ENCODE results near the gene CFAP107.

The CFAP107 gene

DNA sequence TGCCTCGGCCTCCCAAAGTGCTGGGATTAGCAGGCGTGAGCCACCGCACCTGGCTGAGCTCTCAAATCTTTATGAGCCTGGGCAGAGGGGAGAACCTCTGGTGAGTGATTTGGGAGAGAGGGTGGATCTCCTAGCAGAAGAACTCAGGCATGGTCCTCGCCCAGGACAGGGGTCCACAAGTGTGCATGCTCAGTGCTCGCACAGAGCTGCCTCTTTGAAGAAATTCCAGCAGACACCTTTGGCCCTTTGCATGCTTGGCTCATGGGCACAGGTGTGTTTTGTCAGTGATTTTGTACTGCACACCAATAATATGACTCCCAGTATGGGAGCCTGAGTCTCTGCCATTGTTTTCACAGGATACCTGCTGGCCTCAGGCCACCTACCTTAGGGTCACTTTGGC lies 15.8 kb downstream of the CFAP107 start:
- no peak for DNase-seq
- H3K9me3 ChIP-seq (ENCODE audit: control insufficient read depth, low read length), result no peaks in the 10 kb centered on the region
- H3K27me3 ChIP-seq (replicated peaks; ENCODE audit: control insufficient read depth, insufficient read depth, low read length, poor library complexity, severe bottlenecking), result no peaks in the 10 kb centered on the region
- no peaks in the 10 kb centered on the region for H3K4me1 ChIP-seq (ENCODE audit: control insufficient read depth, insufficient read depth, low read length, poor library complexity, severe bottlenecking)
- no peak overlapping the region for H3K4me3 ChIP-seq (ENCODE audit: insufficient read depth, low read depth, low read length, poor library complexity, severe bottlenecking)
- no peak overlapping the region for H3K27ac ChIP-seq (ENCODE audit: insufficient read depth, low read length, poor library complexity, severe bottlenecking)
- H3K36me3 ChIP-seq (ENCODE audit: control insufficient read depth, insufficient read depth, low read length), result no peaks in the 10 kb centered on the region

DNA sequence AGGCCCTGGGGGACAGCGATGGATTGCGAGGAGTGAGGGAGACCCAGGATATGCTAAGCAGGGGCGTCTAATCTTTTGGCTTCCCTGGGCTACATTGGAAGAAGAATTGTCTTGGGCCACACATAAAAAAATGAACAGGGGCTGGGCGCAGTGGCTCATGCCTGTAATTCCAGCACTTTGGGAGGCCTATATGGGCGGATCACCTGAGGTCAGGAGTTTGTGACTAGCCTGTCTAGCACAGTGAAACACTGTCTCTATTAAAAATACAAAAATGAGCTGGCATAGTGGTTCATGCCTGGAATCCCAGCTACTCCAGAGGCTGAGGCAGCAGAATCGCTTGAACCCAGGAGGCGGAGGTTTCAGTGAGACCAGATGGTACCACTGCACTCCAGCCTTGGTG lies 16.8 kb downstream of the CFAP107 start:
- no peak for DNase-seq
- Histone ChIP-seq H3K4me3 (ENCODE audit: insufficient read depth, low read depth, low read length, poor library complexity, severe bottlenecking) (no peak overlapping the region), H3K27me3 (replicated peaks; ENCODE audit: control insufficient read depth, insufficient read depth, low read length, poor library complexity, severe bottlenecking) (no peaks in the 10 kb centered on the region)

GRCh38 chr1:12763479-12763878 lies 17.5 kb downstream of the CFAP107 start:
- Histone ChIP-seq H3K9me3 (ENCODE audit: control insufficient read depth, low read length) (no peaks in the 10 kb centered on the region), H3K4me3 (ENCODE audit: insufficient read depth, low read depth, low read length, poor library complexity, severe bottlenecking) (no peak overlapping the region), H3K27ac (ENCODE audit: insufficient read depth, low read length, poor library complexity, severe bottlenecking) (no peak overlapping the region), H3K4me1 (ENCODE audit: control insufficient read depth, insufficient read depth, low read length, poor library complexity, severe bottlenecking) (no peaks in the 10 kb centered on the region), H3K36me3 (ENCODE audit: control insufficient read depth, insufficient read depth, low read length) (no peaks in the 10 kb centered on the region), H3K27me3 (replicated peaks; ENCODE audit: control insufficient read depth, insufficient read depth, low read length, poor library complexity, severe bottlenecking) (no peaks in the 10 kb centered on the region)
- DNase-seq, result no peak

More for the DNA sequence above, 16.8 kb downstream of the CFAP107 start:
- no peaks in the 10 kb centered on the region for H3K36me3 ChIP-seq (ENCODE audit: control insufficient read depth, insufficient read depth, low read length)
- no peak overlapping the region for H3K27ac ChIP-seq (ENCODE audit: insufficient read depth, low read length, poor library complexity, severe bottlenecking)
- no peaks in the 10 kb centered on the region for H3K4me1 ChIP-seq (ENCODE audit: control insufficient read depth, insufficient read depth, low read length, poor library complexity, severe bottlenecking)
- H3K9me3 ChIP-seq (ENCODE audit: control insufficient read depth, low read length), result no peaks in the 10 kb centered on the region

DNA sequence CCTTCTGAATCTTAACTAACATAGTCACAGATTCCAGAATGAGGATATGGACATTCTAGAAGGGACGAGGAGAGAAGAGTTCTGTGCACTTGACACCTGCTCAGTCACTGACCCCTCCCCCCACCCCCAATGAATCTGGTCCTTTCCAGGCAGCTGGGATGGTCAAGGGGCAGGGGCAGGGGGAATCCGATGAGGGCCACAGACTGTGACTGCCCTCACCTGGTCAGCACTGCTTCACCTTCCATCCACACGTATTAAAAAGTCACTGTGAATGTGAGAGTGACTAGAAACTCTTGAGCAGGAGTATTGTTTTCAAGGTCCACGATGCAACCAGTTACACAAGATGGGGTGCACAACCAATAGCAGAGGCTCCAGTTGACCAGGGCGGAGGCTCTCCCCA lies 18.0 kb downstream of the CFAP107 start:
- Histone ChIP-seq H3K27me3 (replicated peaks; ENCODE audit: control insufficient read depth, insufficient read depth, low read length, poor library complexity, severe bottlenecking) (no peaks in the 10 kb centered on the region), H3K9me3 (ENCODE audit: control insufficient read depth, low read length) (no peaks in the 10 kb centered on the region), H3K36me3 (ENCODE audit: control insufficient read depth, insufficient read depth, low read length) (no peaks in the 10 kb centered on the region), H3K4me1 (ENCODE audit: control insufficient read depth, insufficient read depth, low read length, poor library complexity, severe bottlenecking) (no peaks in the 10 kb centered on the region), H3K4me3 (ENCODE audit: insufficient read depth, low read depth, low read length, poor library complexity, severe bottlenecking) (no peak overlapping the region), H3K27ac (ENCODE audit: insufficient read depth, low read length, poor library complexity, severe bottlenecking) (no peak overlapping the region)
- DNase-seq, result no peak

GRCh38 chr1:12769031-12769430 lies 23.0 kb downstream of the CFAP107 start:
- Histone ChIP-seq H3K27me3 (replicated peaks; ENCODE audit: control insufficient read depth, insufficient read depth, low read length, poor library complexity, severe bottlenecking) (no peaks in the 10 kb centered on the region), H3K27ac (ENCODE audit: insufficient read depth, low read length, poor library complexity, severe bottlenecking) (no peak overlapping the region), H3K4me3 (ENCODE audit: insufficient read depth, low read depth, low read length, poor library complexity, severe bottlenecking) (no peak overlapping the region), H3K4me1 (ENCODE audit: control insufficient read depth, insufficient read depth, low read length, poor library complexity, severe bottlenecking) (no peaks in the 10 kb centered on the region), H3K9me3 (ENCODE audit: control insufficient read depth, low read length) (no peaks in the 10 kb centered on the region), H3K36me3 (ENCODE audit: control insufficient read depth, insufficient read depth, low read length) (no peaks in the 10 kb centered on the region)
- DNase-seq, result no peak

DNA sequence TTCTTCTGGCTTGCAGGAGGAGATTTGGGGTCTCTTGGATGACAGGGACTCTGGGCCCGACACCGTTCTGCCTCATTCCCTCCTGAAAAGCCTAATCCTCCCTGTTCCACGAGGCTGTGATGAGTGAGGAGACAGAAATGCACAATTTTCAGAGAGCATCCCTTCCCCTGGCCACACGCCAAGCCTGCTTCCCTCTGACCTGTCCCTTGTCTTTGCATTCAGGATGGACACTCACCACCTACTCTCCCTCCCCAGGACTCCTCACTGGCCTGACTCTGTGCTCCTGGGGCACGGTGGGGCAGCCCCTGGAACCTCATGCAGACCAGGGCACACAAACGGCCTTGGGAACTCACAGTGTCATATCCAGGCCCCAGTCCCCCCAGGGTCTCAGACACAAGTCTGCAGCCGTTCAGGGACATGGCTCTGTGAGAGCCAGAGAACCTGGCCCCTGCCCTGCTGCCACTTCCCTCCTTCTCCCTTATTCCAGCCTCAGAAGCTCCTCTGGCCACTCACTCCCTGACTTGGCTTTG lies 24.0 kb downstream of the CFAP107 start:
- no peaks in the 10 kb centered on the region for H3K4me1 ChIP-seq (ENCODE audit: control insufficient read depth, insufficient read depth, low read length, poor library complexity, severe bottlenecking)
- H3K9me3 ChIP-seq (ENCODE audit: control insufficient read depth, low read length), result no peaks in the 10 kb centered on the region
- H3K27me3 ChIP-seq (replicated peaks; ENCODE audit: control insufficient read depth, insufficient read depth, low read length, poor library complexity, severe bottlenecking), result no peaks in the 10 kb centered on the region

DNA sequence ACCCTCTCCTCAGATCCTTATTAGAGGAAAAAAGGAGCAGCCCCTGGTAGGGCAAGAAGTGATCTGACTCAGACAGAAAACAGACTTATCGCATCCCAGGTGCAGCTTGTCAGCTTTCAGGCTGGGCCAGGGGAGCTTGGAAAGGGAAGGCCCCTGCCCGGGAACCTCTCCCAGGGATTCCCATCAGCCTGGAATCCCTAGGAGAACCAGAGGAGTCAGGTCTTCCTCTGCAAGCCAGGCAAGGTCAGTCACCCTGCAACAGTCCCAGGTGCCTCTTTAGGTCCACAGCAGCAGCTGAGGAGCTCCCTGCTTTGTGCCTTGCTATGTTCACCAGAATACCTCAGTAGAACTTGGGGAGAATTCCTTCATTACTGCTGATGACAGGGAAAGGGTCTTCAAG lies 24.6 kb downstream of the CFAP107 start:
- H3K36me3 ChIP-seq (ENCODE audit: control insufficient read depth, insufficient read depth, low read length), result no peaks in the 10 kb centered on the region
- no peaks in the 10 kb centered on the region for H3K9me3 ChIP-seq (ENCODE audit: control insufficient read depth, low read length)
- no peak overlapping the region for H3K4me3 ChIP-seq (ENCODE audit: insufficient read depth, low read depth, low read length, poor library complexity, severe bottlenecking)
- no peaks in the 10 kb centered on the region for H3K4me1 ChIP-seq (ENCODE audit: control insufficient read depth, insufficient read depth, low read length, poor library complexity, severe bottlenecking)
- no peaks in the 10 kb centered on the region for H3K27me3 ChIP-seq (replicated peaks; ENCODE audit: control insufficient read depth, insufficient read depth, low read length, poor library complexity, severe bottlenecking)
- no peak for DNase-seq
- no peak overlapping the region for H3K27ac ChIP-seq (ENCODE audit: insufficient read depth, low read length, poor library complexity, severe bottlenecking)

More for the DNA sequence above, 24.0 kb downstream of the CFAP107 start:
- Histone ChIP-seq H3K36me3 (ENCODE audit: control insufficient read depth, insufficient read depth, low read length) (no peaks in the 10 kb centered on the region), H3K27ac (ENCODE audit: insufficient read depth, low read length, poor library complexity, severe bottlenecking) (no peak overlapping the region), H3K4me3 (ENCODE audit: insufficient read depth, low read depth, low read length, poor library complexity, severe bottlenecking) (no peak overlapping the region)
- no peak for DNase-seq

DNA sequence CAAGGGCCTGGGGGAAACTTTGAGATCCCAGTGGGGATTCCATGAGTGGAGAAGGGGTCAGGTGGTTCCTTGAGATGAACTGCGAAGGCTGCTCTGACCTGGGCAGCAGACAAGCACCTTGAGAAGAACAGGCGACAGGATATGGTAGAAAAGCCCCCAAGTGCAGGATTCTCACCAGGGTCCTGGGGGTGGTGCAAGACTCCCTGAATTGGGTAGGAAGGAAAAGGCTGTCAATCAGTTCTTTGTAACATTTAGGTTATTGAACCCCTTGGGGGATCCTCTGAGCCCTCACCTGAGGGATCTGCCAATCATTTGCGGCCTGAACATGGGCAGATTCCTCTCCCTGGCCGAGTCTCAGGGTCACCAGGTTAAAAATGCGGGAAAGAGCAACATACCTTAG lies 25.2 kb downstream of the CFAP107 start:
- Histone ChIP-seq H3K4me1 (ENCODE audit: control insufficient read depth, insufficient read depth, low read length, poor library complexity, severe bottlenecking) (no peaks in the 10 kb centered on the region), H3K4me3 (ENCODE audit: insufficient read depth, low read depth, low read length, poor library complexity, severe bottlenecking) (no peak overlapping the region), H3K36me3 (ENCODE audit: control insufficient read depth, insufficient read depth, low read length) (no peaks in the 10 kb centered on the region), H3K9me3 (ENCODE audit: control insufficient read depth, low read length) (no peaks in the 10 kb centered on the region), H3K27me3 (replicated peaks; ENCODE audit: control insufficient read depth, insufficient read depth, low read length, poor library complexity, severe bottlenecking) (no peaks in the 10 kb centered on the region), H3K27ac (ENCODE audit: insufficient read depth, low read length, poor library complexity, severe bottlenecking) (no peak overlapping the region)
- no peak for DNase-seq

DNA sequence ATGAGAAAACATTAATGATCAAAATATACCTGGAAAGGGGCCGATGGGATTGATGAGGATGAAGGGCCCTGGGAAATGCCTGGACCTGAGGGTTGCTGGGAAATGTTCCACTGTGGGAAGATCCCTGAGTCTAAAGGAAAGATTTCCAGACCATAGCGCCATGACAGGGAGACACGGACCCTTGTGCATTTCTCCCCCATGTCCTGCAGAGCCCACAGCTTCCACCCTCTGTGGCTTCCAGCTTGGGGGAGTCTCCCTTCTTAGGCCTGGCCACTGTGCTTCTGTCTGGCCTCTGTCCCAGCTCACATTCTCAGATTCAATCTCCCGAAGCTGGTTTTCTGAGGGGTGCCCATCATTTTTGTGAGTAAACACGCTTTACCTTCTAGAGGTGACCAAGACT lies 26.5 kb downstream of the CFAP107 start:
- no peak for DNase-seq
- no peaks in the 10 kb centered on the region for H3K9me3 ChIP-seq (ENCODE audit: control insufficient read depth, low read length)
- no peaks in the 10 kb centered on the region for H3K36me3 ChIP-seq (ENCODE audit: control insufficient read depth, insufficient read depth, low read length)
- no peaks in the 10 kb centered on the region for H3K27me3 ChIP-seq (replicated peaks; ENCODE audit: control insufficient read depth, insufficient read depth, low read length, poor library complexity, severe bottlenecking)
- H3K27ac ChIP-seq (ENCODE audit: insufficient read depth, low read length, poor library complexity, severe bottlenecking), result no peak overlapping the region
- H3K4me1 ChIP-seq (ENCODE audit: control insufficient read depth, insufficient read depth, low read length, poor library complexity, severe bottlenecking), result no peaks in the 10 kb centered on the region
- H3K4me3 ChIP-seq (ENCODE audit: insufficient read depth, low read depth, low read length, poor library complexity, severe bottlenecking), result no peak overlapping the region

GRCh38 chr1:12773438-12773837 lies 27.4 kb downstream of the CFAP107 start, which contains the start of gene PRAMEF12:
TSS of gene PRAMEF12 (plus strand) at chr1:12773738. CDS start at chr1:12774868, 1,130 bp downstream.
- Histone ChIP-seq H3K36me3 (ENCODE audit: control insufficient read depth, insufficient read depth, low read length) (no peaks in the 10 kb centered on the region), H3K9me3 (ENCODE audit: control insufficient read depth, low read length) (no peaks in the 10 kb centered on the region), H3K4me1 (ENCODE audit: control insufficient read depth, insufficient read depth, low read length, poor library complexity, severe bottlenecking) (no peaks in the 10 kb centered on the region), H3K27me3 (replicated peaks; ENCODE audit: control insufficient read depth, insufficient read depth, low read length, poor library complexity, severe bottlenecking) (no peaks in the 10 kb centered on the region), H3K27ac (ENCODE audit: insufficient read depth, low read length, poor library complexity, severe bottlenecking) (no peak within 1 kb of the TSS), H3K4me3 (ENCODE audit: insufficient read depth, low read depth, low read length, poor library complexity, severe bottlenecking) (no peak within 1 kb of the TSS)
- no peak for DNase-seq

All from effector memory CD4-positive, alpha-beta T cell (primary cell).